ENCODE results near the gene A2M. TPM values are rescaled to one million over a fixed set of nuclear protein-coding genes. Genes with fewer than 3 reads are reported as not detected.

Gene A2M
- total RNA-seq, 8 experiments from 2014 or later: 0.38 to 223 (median 1.0) TPM; not detected in 1

DNA sequence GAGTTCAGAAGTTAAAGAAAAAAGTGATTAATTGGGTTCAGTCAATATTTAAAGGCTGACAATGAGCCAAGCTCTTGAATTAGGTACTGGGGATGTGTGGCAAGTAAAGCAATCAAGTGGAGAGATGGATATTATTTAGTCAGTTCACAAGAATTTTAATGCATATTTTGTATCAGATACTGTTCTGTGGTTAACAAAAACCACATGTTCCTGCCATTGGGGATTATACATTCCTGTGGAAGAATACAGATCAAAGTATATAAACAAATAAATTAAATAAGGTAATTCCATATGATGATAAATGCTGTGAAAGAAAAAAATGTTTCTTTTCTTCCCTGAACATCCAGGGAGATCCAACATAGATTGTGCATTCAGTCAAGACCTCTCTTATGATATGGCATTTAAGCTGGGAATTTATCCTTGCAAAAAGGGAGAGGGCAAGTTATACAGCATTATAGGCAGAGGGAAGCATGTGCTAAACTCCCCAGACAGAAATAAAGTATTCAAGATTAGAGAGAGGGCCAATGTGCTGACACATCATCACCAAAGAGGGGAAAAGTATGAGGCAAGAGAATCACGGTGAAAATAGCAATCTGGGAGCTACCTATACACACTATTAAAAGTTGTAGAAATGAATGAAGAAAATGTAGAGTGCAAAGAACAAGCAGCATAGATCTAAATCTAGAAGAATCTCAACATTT is 17.6 kb upstream of the A2M start:
- H3K27ac ChIP-seq: no peak overlapping the region
- no peaks in the 10 kb centered on the region for H3K4me1 ChIP-seq (replicated peaks in 1 of 2)
- H3K4me3 ChIP-seq: no peak overlapping the region
- peak in 2 of 8 experiments; percentile 16 to 20 for ATAC-seq (replicated peaks in 6 of 8)
- in situ Hi-C loops (cut with MboI; ENCODE audit: low pct_unique_long_range_greater_than_20kb in 2 of 9, low sequenced_read_pairs in 9 of 9, unreplicated experiment in 9 of 9): no loop called here
- 0 to 100% (median 33%) methylated on average over 1 of the region's 1 CpG; no CpG with 5 or more reads in 1 of the 10 experiments for WGBS, 10 experiments

DNA sequence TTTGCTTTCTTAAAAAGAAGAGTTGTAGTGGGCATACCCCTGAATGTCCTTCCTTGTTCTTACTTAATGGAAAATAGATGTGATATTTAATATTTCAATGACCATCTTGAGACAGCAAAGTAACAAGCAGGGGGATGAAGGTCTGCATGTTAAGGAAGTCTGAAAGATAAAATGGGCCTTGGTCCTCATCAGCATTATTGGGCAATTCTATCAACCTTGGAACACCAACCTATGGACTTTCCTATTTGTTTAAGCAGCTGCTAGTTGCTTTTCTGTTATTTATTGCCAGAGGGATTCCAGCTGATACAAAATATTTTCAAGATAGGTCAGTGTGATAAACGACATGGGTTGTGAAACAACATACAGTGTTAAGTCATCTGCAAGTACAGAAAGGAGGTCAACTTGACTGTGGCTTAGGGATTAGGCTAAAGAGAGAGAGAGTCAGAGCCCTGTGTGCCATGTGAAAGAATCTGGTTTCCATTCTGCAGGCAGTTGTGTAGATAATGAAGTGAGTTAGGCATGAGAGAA is 16.4 kb upstream of the A2M start:
- H3K4me3 ChIP-seq: no peak overlapping the region
- WGBS, 10 experiments: 0 to 100% (median 55%) methylated on average over 1 of the region's 1 CpG; no CpG with 5 or more reads in 2 of the 10 experiments
- no peaks in the 10 kb centered on the region for H3K4me1 ChIP-seq (replicated peaks in 1 of 2)
- in situ Hi-C loops (cut with MboI; ENCODE audit: low pct_unique_long_range_greater_than_20kb in 2 of 9, low sequenced_read_pairs in 9 of 9, unreplicated experiment in 9 of 9): no loop called here
- no peak overlapping the region for H3K27ac ChIP-seq
- no peak for ATAC-seq (replicated peaks in 6 of 8)

DNA sequence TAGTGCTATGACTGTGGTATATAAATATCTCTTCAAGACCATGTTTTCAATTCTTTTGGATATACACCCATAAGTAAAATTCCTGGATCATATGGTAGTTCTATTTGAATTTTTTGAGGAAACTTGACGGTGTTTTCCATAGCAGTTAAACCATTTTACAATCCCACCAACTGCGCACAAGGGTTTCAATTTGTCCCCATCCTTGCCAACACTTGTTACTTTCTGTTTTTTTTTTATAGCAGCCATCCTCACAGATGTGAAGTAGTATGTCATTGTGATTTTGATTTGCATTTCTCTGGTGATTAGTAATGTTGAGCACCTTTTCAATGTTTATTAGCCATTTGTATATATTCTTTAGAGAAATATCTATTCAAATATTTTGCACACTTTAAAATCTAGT is 14.5 kb upstream of the A2M start:
- no peaks in the 10 kb centered on the region for H3K4me1 ChIP-seq (replicated peaks in 1 of 2)
- H3K27ac ChIP-seq: no peak overlapping the region
- 0 to 100% (median 50%) methylated on average over 1 to 2 of the region's 2 CpGs; no CpG with 5 or more reads in 1 of the 10 experiments for WGBS, 10 experiments
- no peak overlapping the region for H3K4me3 ChIP-seq
- in situ Hi-C loops (cut with MboI; ENCODE audit: low pct_unique_long_range_greater_than_20kb in 2 of 9, low sequenced_read_pairs in 9 of 9, unreplicated experiment in 9 of 9): no loop called here
- no peak for ATAC-seq (replicated peaks in 6 of 8)

GRCh38 chr12:9127936-9128663 is 12.4 kb upstream of the A2M start:
- H3K4me3 ChIP-seq: no peak overlapping the region
- 61 to 100% (median 91%) methylated on average over 3 to 15 of the region's 36 CpGs; no CpG with 5 or more reads in 1 of the 10 experiments for WGBS, 10 experiments
- no peak for ATAC-seq (replicated peaks in 6 of 8)
- in situ Hi-C loops (cut with MboI; ENCODE audit: low pct_unique_long_range_greater_than_20kb in 2 of 9, low sequenced_read_pairs in 9 of 9, unreplicated experiment in 9 of 9): no loop called here
- H3K27ac ChIP-seq: no peak overlapping the region
- H3K4me1 ChIP-seq (replicated peaks in 1 of 2): no peaks in the 10 kb centered on the region

DNA sequence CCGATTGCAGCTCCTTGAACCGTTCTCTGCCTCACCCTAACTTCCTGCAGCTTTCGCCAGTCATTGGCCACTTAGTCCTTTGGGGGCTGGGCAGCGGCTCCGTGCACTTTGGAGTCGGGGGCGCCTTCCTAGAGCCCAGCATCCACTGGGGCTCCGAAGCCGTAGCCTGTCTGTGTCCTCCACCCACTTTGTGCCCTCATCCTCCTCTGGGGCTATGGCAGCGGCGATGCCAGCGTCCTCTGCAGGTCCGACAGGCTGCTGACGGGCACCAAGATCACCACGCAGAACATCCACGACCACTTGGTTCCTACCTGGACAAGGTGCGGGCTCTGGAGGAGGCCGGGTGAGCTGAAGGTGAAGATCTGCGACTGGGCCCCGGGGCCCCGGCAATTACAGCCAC is 11.8 kb upstream of the A2M start:
- Histone ChIP-seq H3K4me3 (no peak overlapping the region), H3K4me1 (replicated peaks in 1 of 2) (no peaks in the 10 kb centered on the region), H3K27ac (no peak overlapping the region)
- in situ Hi-C loops (cut with MboI; ENCODE audit: low pct_unique_long_range_greater_than_20kb in 2 of 9, low sequenced_read_pairs in 9 of 9, unreplicated experiment in 9 of 9): no loop called here
- 67 to 100% (median 83%) methylated on average over 1 to 6 of the region's 21 CpGs; no CpG with 5 or more reads in 2 of the 10 experiments for WGBS, 10 experiments
- no peak for ATAC-seq (replicated peaks in 6 of 8)

- ATAC-seq (replicated peaks in 6 of 8): no peak
- 60 to 95% (median 82%) methylated on average over 2 to 3 of the region's 16 CpGs; no CpG with 5 or more reads in 7 of the 10 experiments for WGBS, 10 experiments
- Histone ChIP-seq H3K4me1 (replicated peaks in 1 of 2) (no peaks in the 10 kb centered on the region), H3K27ac (no peak overlapping the region), H3K4me3 (no peak overlapping the region)
- in situ Hi-C loops (cut with MboI; ENCODE audit: low pct_unique_long_range_greater_than_20kb in 2 of 9, low sequenced_read_pairs in 9 of 9, unreplicated experiment in 9 of 9): no loop called here
These were observed 8.8 kb upstream of the A2M start for GRCh38 chr12:9124383-9125031.

DNA sequence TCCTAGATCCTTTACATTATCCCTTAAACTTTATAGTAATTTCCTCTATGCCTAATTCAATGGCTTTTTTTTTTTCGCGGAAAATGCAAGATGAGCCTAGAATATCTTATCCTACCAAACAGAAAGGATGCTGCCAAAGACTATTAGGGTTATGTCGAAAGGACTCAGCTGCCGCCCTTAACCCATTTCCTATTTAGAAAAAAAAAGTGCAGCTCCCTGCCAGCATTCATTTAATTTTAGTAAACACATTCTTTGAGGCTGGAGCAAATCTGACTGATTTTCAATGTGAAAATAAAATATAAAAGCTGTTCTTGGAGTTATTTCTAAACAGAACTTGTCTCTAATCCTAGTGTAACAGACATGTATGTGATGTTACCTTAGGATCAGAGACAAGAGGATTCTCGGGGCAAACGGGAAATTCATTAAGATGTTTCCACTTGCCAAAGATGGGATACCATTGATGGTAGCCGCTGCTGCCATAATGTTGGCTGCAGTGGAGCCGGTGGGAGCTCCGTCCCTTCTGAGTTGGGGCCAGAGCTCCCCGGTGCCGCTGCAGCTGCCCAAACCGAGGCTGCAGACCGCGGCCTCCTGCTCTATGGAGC is 8.2 kb upstream of the A2M start:
- no peak overlapping the region for H3K4me3 ChIP-seq
- no peak for ATAC-seq (replicated peaks in 6 of 8)
- in situ Hi-C loops (cut with MboI; ENCODE audit: low pct_unique_long_range_greater_than_20kb in 2 of 9, low sequenced_read_pairs in 9 of 9, unreplicated experiment in 9 of 9): no loop called here
- no peak overlapping the region for H3K27ac ChIP-seq
- WGBS, 10 experiments: 9 to 100% (median 83%) methylated on average over 3 to 14 of the region's 14 CpGs
- no peaks in the 10 kb centered on the region for H3K4me1 ChIP-seq (replicated peaks in 1 of 2)

DNA sequence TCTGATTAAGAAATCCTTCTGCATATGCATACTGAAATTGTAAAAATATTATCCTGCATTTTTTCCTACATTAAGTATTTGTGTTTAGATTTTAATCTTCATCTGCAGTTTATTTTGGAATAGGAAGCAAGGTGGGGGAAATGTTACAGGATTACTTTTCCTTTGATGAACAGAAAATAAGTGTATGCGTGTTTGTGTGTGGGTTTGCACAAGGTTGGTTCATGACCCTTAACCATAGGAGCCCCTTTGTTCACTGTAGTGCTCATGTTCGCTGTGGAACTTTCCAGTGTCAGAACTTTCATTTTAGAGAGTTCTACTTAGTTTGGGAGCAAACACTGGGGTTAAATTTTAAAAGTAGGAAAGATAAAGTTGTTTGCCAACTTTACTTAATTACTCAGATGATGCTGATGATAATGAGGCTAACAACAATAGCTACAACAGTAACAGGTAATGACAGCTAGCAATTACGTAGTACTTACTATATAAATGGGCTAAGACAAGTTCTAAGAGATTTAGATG is 6.4 kb upstream of the A2M start:
- in situ Hi-C loops (cut with MboI; ENCODE audit: low pct_unique_long_range_greater_than_20kb in 2 of 9, low sequenced_read_pairs in 9 of 9, unreplicated experiment in 9 of 9): no loop called here
- Histone ChIP-seq H3K27ac (no peak overlapping the region), H3K4me1 (replicated peaks in 1 of 2) (no peaks in the 10 kb centered on the region), H3K4me3 (no peak overlapping the region)
- ATAC-seq (replicated peaks in 6 of 8): no peak
- WGBS, 10 experiments: 21 to 100% (median 76%) methylated on average over 1 to 3 of the region's 3 CpGs

DNA sequence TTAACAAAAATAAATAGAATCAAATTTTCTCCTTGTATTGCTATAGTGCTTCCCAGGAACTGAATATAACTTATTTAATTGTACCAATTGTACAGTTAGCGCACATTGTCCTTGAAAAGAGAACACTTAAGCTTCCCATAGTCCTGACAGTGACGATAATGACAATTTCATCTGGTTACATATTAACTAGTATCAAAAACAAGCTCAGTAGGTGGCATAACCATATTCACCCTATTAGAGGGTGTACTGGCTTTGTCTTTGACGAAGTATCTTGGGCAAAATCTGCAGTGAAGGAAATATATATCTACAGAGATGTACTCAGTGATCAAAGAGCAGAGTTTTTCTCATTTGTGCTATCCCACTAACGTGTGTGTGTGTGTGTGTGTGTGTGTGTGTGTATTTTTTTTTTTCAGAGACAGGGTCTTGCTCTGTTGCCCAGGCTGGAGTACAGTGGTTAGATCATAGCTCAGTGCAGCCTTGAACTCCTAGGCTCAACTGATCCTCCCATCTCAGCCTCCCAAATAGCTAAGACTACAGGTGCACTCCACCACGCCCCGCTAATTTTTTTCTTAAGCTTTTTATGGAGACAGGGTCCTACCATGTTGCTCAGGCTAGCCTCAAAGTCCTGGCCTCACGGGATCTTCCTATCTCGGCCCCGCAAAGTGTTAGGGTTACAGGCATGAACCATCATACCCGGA is 4.9 kb upstream of the A2M start:
- ATAC-seq (replicated peaks in 6 of 8): no peak
- Histone ChIP-seq H3K27ac (no peak overlapping the region), H3K4me1 (replicated peaks in 1 of 2) (no peaks in the 10 kb centered on the region), H3K4me3 (no peak overlapping the region)
- in situ Hi-C loops (cut with MboI; ENCODE audit: low pct_unique_long_range_greater_than_20kb in 2 of 9, low sequenced_read_pairs in 9 of 9, unreplicated experiment in 9 of 9): no loop called here
- 10 to 90% (median 71%) methylated on average over 2 to 9 of the region's 10 CpGs; no CpG with 5 or more reads in 1 of the 10 experiments for WGBS, 10 experiments

DNA sequence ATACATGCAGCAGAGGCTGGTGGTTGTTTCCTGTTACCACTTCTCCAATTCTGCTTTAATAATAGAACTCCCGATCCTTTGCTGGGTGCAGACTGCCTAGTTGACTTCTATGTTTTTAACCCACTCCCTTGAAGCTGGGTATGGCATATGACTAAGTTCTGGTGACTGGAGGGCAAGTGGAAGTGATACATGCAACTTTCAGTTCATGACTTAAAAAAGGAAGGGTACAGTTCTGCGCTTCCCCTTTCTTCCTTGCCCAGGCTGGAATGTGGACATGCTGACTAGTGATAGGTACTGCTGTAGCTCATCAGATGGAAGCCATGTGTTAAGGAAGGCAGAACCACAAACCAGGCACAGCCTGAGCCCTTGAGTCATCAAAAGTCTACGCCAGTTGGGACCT is 2.4 kb upstream of the A2M start:
- in situ Hi-C loops (cut with MboI; ENCODE audit: low pct_unique_long_range_greater_than_20kb in 2 of 9, low sequenced_read_pairs in 9 of 9, unreplicated experiment in 9 of 9): no loop called here
- no peak overlapping the region for H3K4me3 ChIP-seq
- no peak overlapping the region for H3K27ac ChIP-seq
- H3K4me1 ChIP-seq (replicated peaks in 1 of 2): no peaks in the 10 kb centered on the region
- peak in 2 of 8 experiments; percentile 62 to 76 for ATAC-seq (replicated peaks in 6 of 8)
- 0 to 100% (median 92%) methylated on average over 1 to 3 of the region's 3 CpGs; no CpG with 5 or more reads in 1 of the 10 experiments for WGBS, 10 experiments

GRCh38 chr12:9114946-9115345 is 773 bp downstream of the A2M start:
- Histone ChIP-seq H3K27ac (no peak overlapping the region), H3K4me3 (no peak overlapping the region)
- in situ Hi-C loops (cut with MboI; ENCODE audit: low pct_unique_long_range_greater_than_20kb in 2 of 9, low sequenced_read_pairs in 9 of 9, unreplicated experiment in 9 of 9): no loop called here

GRCh38 chr12:9113987-9114309 is 1.8 kb downstream of the A2M start:
- no peak for ATAC-seq (replicated peaks in 6 of 8)
- WGBS, 10 experiments: 17 to 100% (median 88%) methylated on average over 1 of the region's 1 CpG; no CpG with 5 or more reads in 5 of the 10 experiments
- Histone ChIP-seq H3K4me1 (replicated peaks in 1 of 2) (no peaks in the 10 kb centered on the region), H3K4me3 (no peak overlapping the region), H3K27ac (no peak overlapping the region)
- in situ Hi-C loops (cut with MboI; ENCODE audit: low pct_unique_long_range_greater_than_20kb in 2 of 9, low sequenced_read_pairs in 9 of 9, unreplicated experiment in 9 of 9): no loop called here

More at GRCh38 chr12:9114946-9115345, 773 bp downstream of the A2M start:
- ATAC-seq (replicated peaks in 6 of 8): no peak
- H3K4me1 ChIP-seq (replicated peaks in 1 of 2): no peaks in the 10 kb centered on the region

All from motor neuron (in vitro differentiated cells).